ENCODE results near the gene SYNE4. TPM values are rescaled to one million over a fixed set of nuclear protein-coding genes. Genes with fewer than 3 reads are reported as not detected.

SYNE4 gene
- total and polyA plus RNA-seq, 12 donors: 0.26 to 0.62 (median 0.37) TPM; not detected in 7

GRCh38 chr19:35955881-35956634 lies 52.6 kb downstream of the SYNE4 start:
- ATAC-seq (no peak), DNase-seq (no peak)
- Histone ChIP-seq H3K4me3 (no peak overlapping the region), H3K27me3 (peaks cover 13 to 54% (median 38%) of the 10 kb centered on the region in 7 donors), H3K27ac (no peak overlapping the region), H3K9me3 (peaks cover 0 to 8% (median 0%) of the 10 kb centered on the region in 11 donors), H3K4me1 (peaks cover 0 to 38% (median 7%) of the 10 kb centered on the region in 9 donors), H3K36me3 (no peaks in the 10 kb centered on the region)
- no peak for TF ChIP-seq CTCF (IDR thresholded peaks at IDR 0.05)
- intact Hi-C loops (cut with DNase I): no loop called here
- WGBS, 2 donors: 74 to 77% methylated on average over 6 of the region's 6 CpGs

Other genes starting within 250 kb of the SYNE4 start
- gene ARHGAP33, start 233.2 kb downstream of the SYNE4 start, total RNA-seq: 1 to 10 TPM; 1.3 to 9.5 (median 5.6) TPM
- gene ARHGAP33, start 233.2 kb downstream of the SYNE4 start, polyA plus RNA-seq: 10 to 100 TPM in 1 of 2 donors, 1 to 10 TPM in 1; 2.2 to 10.1 TPM
- gene PRODH2, start 196.0 kb downstream of the SYNE4 start, total RNA-seq: not detected
- not detected for gene PRODH2, start 196.0 kb downstream of the SYNE4 start, polyA plus RNA-seq
- under 1 TPM in 2 of 10 donors, not detected in 8; 0.07 to 0.12 TPM for gene NPHS1, start 156.3 kb downstream of the SYNE4 start, total RNA-seq
- not detected for gene NPHS1, start 156.3 kb downstream of the SYNE4 start, polyA plus RNA-seq
- gene KIRREL2, start 151.9 kb downstream of the SYNE4 start, total RNA-seq: under 1 TPM in 2 of 10 donors, not detected in 8; 0.12 to 0.35 TPM
- not detected for gene KIRREL2, start 151.9 kb downstream of the SYNE4 start, polyA plus RNA-seq
- gene APLP1, start 140.2 kb downstream of the SYNE4 start, total RNA-seq: 10 to 100 TPM; 13.6 to 63.5 (median 26.0) TPM
- 10 to 100 TPM in 1 of 2 donors, 1 to 10 TPM in 1; 2.7 to 24.2 TPM for gene APLP1, start 140.2 kb downstream of the SYNE4 start, polyA plus RNA-seq
- 1 to 10 TPM in 9 of 10 donors, under 1 TPM in 1; 0.66 to 7.8 (median 3.7) TPM for gene NFKBID, start 108.3 kb downstream of the SYNE4 start, total RNA-seq
- 1 to 10 TPM; 2.3 to 4.8 TPM for gene NFKBID, start 108.3 kb downstream of the SYNE4 start, polyA plus RNA-seq
- 10 to 100 TPM in 1 of 10 donors, 1 to 10 TPM in 9; 1.7 to 22.8 (median 4.5) TPM for gene HCST, start 106.3 kb downstream of the SYNE4 start, total RNA-seq
- 10 to 100 TPM; 10.6 to 17.6 TPM for gene HCST, start 106.3 kb downstream of the SYNE4 start, polyA plus RNA-seq
- gene TYROBP, start 100.5 kb downstream of the SYNE4 start, total RNA-seq: 100 to 1,000 TPM in 1 of 10 donors, 10 to 100 TPM in 6, 1 to 10 TPM in 3; 8.4 to 122 (median 18.2) TPM
- 10 to 100 TPM; 23.9 to 60.9 TPM for gene TYROBP, start 100.5 kb downstream of the SYNE4 start, polyA plus RNA-seq
- gene LRFN3, start 72.4 kb downstream of the SYNE4 start, total RNA-seq: 1 to 10 TPM; 3.4 to 9.6 (median 5.8) TPM
- 1 to 10 TPM; 3.7 to 8.2 TPM for gene LRFN3, start 72.4 kb downstream of the SYNE4 start, polyA plus RNA-seq
- gene SDHAF1, start 13.6 kb downstream of the SYNE4 start, total RNA-seq: 10 to 100 TPM in 5 of 10 donors, 1 to 10 TPM in 5; 7.3 to 13.4 (median 10.2) TPM
- gene SDHAF1, start 13.6 kb downstream of the SYNE4 start, polyA plus RNA-seq: 10 to 100 TPM in 1 of 2 donors, 1 to 10 TPM in 1; 7.7 to 26.6 TPM
- gene ALKBH6, start 5.4 kb upstream of the SYNE4 start, total RNA-seq: 10 to 100 TPM in 6 of 10 donors, 1 to 10 TPM in 4; 7.9 to 12.4 (median 10.2) TPM
- gene ALKBH6, start 5.4 kb upstream of the SYNE4 start, polyA plus RNA-seq: 10 to 100 TPM; 16.2 to 18.9 TPM
- gene CLIP3, start 24.1 kb upstream of the SYNE4 start, total RNA-seq: 1 to 10 TPM; 1.2 to 7.5 (median 4.7) TPM
- gene CLIP3, start 24.1 kb upstream of the SYNE4 start, polyA plus RNA-seq: 1 to 10 TPM; 2.2 to 2.6 TPM
- 1 to 10 TPM; 2.7 to 7.7 (median 3.5) TPM for gene THAP8, start 45.5 kb upstream of the SYNE4 start, total RNA-seq
- gene THAP8, start 45.5 kb upstream of the SYNE4 start, polyA plus RNA-seq: 1 to 10 TPM; 5.3 to 6.2 TPM
- 10 to 100 TPM in 7 of 10 donors, 1 to 10 TPM in 3; 6.0 to 33.7 (median 12.9) TPM for gene WDR62, start 46.1 kb upstream of the SYNE4 start, total RNA-seq
- gene WDR62, start 46.1 kb upstream of the SYNE4 start, polyA plus RNA-seq: 10 to 100 TPM in 1 of 2 donors, 1 to 10 TPM in 1; 1.6 to 22.1 TPM
- gene OVOL3, start 102.3 kb upstream of the SYNE4 start, total RNA-seq: not detected
- gene OVOL3, start 102.3 kb upstream of the SYNE4 start, polyA plus RNA-seq: not detected
- gene POLR2I, start 106.1 kb upstream of the SYNE4 start, total RNA-seq: 100 to 1,000 TPM in 6 of 10 donors, 10 to 100 TPM in 4; 83.7 to 139 (median 105) TPM
- gene POLR2I, start 106.1 kb upstream of the SYNE4 start, polyA plus RNA-seq: 100 to 1,000 TPM; 153 TPM
- gene TBCB, start 106.7 kb upstream of the SYNE4 start, total RNA-seq: 100 to 1,000 TPM in 4 of 10 donors, 10 to 100 TPM in 6; 73.0 to 134 (median 97.3) TPM
- gene TBCB, start 106.7 kb upstream of the SYNE4 start, polyA plus RNA-seq: 100 to 1,000 TPM; 142 to 193 TPM
- gene CAPNS1, start 131.3 kb upstream of the SYNE4 start, total RNA-seq: 1,000 to 10,000 TPM in 1 of 10 donors, 100 to 1,000 TPM in 9; 800 to 1,095 (median 894) TPM
- gene CAPNS1, start 131.3 kb upstream of the SYNE4 start, polyA plus RNA-seq: 1,000 to 10,000 TPM in 1 of 2 donors, 100 to 1,000 TPM in 1; 745 to 1,027 TPM
- gene COX7A1, start 143.6 kb upstream of the SYNE4 start, total RNA-seq: 1,000 to 10,000 TPM; 1,564 to 3,571 (median 2,793) TPM
- 1,000 to 10,000 TPM in 1 of 2 donors, 100 to 1,000 TPM in 1; 850 to 2,441 TPM for gene COX7A1, start 143.6 kb upstream of the SYNE4 start, polyA plus RNA-seq
- gene ZNF565, start 205.9 kb upstream of the SYNE4 start, total RNA-seq: 1 to 10 TPM; 2.6 to 5.1 (median 3.6) TPM
- 1 to 10 TPM; 2.2 to 3.3 TPM for gene ZNF565, start 205.9 kb upstream of the SYNE4 start, polyA plus RNA-seq
- 10 to 100 TPM; 25.7 to 42.1 (median 32.6) TPM for gene ZNF146, start 206.3 kb upstream of the SYNE4 start, total RNA-seq
- gene ZNF146, start 206.3 kb upstream of the SYNE4 start, polyA plus RNA-seq: 10 to 100 TPM; 20.1 to 27.3 TPM

Measured in heart right ventricle (tissue), 16 donors.